HFFc6 (cell line): ENCODE data around the gene ZSWIM3. TPM values are rescaled to one million over a fixed set of nuclear protein-coding genes. Genes with fewer than 3 reads are reported as not detected.
"Not testable (repeated sequence)": the region's sequence is repeated elsewhere in the genome, so short reads cannot be mapped to it uniquely, and the experiment has no call there.

Experiments
- DNase-seq: peaks from one replicate; pipeline ENCODE4 v3.0.0-alpha.2; 2018
- H3K27ac Mint-ChIP-seq: 2 replicates; pipeline ENCODE4 v1.8.0; 2020; ENCODE audit warnings: mild to moderate bottlenecking, mixed read lengths
- H3K27me3 Mint-ChIP-seq: 2 replicates; pipeline ENCODE4 v1.8.0; 2021; ENCODE audit warnings: mild to moderate bottlenecking, moderate library complexity, mixed read lengths; ENCODE audit not compliant: insufficient read depth
- H3K36me3 Mint-ChIP-seq: 2 replicates; pipeline ENCODE4 v1.8.0; 2021; ENCODE audit warnings: low read depth, mixed read lengths
- H3K4me1 Mint-ChIP-seq: 2 replicates; pipeline ENCODE4 v1.8.0; 2020; ENCODE audit warnings: low read depth, mixed read lengths
- H3K4me3 Mint-ChIP-seq: 2 replicates; pipeline ENCODE4 v1.8.0; 2020; ENCODE audit warnings: mild to moderate bottlenecking, moderate library complexity, mixed read lengths
- H3K9me3 Mint-ChIP-seq: 2 replicates; pipeline ENCODE4 v1.8.0; 2020; ENCODE audit warnings: mild to moderate bottlenecking, mixed read lengths
- CTCF ChIP-seq: fragments of 200-600 bp; sonication (generic); IDR thresholded peaks from 2 replicates; pipeline ENCODE4 v1.5.0; 2021; ENCODE audit warnings: antibody characterized with exemption, mild to moderate bottlenecking
- total RNA-seq, 6 experiments: library from RNA; stranded (reverse); fragmentation: NEBNext Ultra II Directional; extraction: Animal tissue kit (Norgen Biotek cat#: 25700); gene quantifications; 2 replicates in 1 of 6; 3 replicates in 5 of 6; pipeline ENCODE4 v1.2.3, GENCODE V29; 2021

The ZSWIM3 gene
- total RNA-seq, 6 experiments from 2014 or later = 2.3 to 4.0 (median 2.7) TPM

GRCh38 chr20:45897692-45898091, 40.3 kb downstream of the ZSWIM3 start:
- Mint-ChIP-seq H3K4me1 (peaks cover 9% of the 10 kb centered on the region), H3K4me3 (no peak overlapping the region), H3K36me3 (peaks cover 8% of the 10 kb centered on the region; the same call in 1 of the 2 replicates), H3K27me3 (peaks cover under 1% of the 10 kb centered on the region), H3K27ac (no peak overlapping the region), H3K9me3 (no peaks in the 10 kb centered on the region)
- no peak for DNase-seq
- no peak for TF ChIP-seq CTCF

GRCh38 chr20:45898285-45898684, 40.9 kb downstream of the ZSWIM3 start:
- no peak overlapping the region for H3K27ac Mint-ChIP-seq
- H3K4me1 Mint-ChIP-seq = peaks cover 8% of the 10 kb centered on the region
- TF ChIP-seq CTCF = no peak
- DNase-seq = no peak
- H3K4me3 Mint-ChIP-seq = no peak overlapping the region
- H3K36me3 Mint-ChIP-seq = peaks cover 8% of the 10 kb centered on the region; the same call in 1 of the 2 replicates
- peaks cover 2% of the 10 kb centered on the region for H3K27me3 Mint-ChIP-seq
- H3K9me3 Mint-ChIP-seq = no peaks in the 10 kb centered on the region

GRCh38 chr20:45899046-45899835, 41.8 kb downstream of the ZSWIM3 start:
- Mint-ChIP-seq H3K27ac (no peak overlapping the region), H3K36me3 (peaks cover 8% of the 10 kb centered on the region; the same call in 1 of the 2 replicates), H3K27me3 (peaks cover 2% of the 10 kb centered on the region), H3K4me3 (no peak overlapping the region), H3K4me1 (peaks cover under 1% of the 10 kb centered on the region; the same call in 1 of the 2 replicates), H3K9me3 (no peaks in the 10 kb centered on the region)
- TF ChIP-seq CTCF = no peak
- no peak for DNase-seq

- not testable (repeated sequence) for H3K36me3 Mint-ChIP-seq, H3K27ac Mint-ChIP-seq
- H3K4me1 Mint-ChIP-seq = peaks cover 18% of the 10 kb centered on the region
Observed at GRCh38 chr20:45901332-45901731, 43.9 kb downstream of the ZSWIM3 start.

GRCh38 chr20:45902199-45902701, 44.8 kb downstream of the ZSWIM3 start:
- peaks cover 20% of the 10 kb centered on the region for H3K4me1 Mint-ChIP-seq
- peaks cover 4% of the 10 kb centered on the region; the same call in 1 of the 2 replicates for H3K36me3 Mint-ChIP-seq
- no peak for TF ChIP-seq CTCF
- H3K4me3 Mint-ChIP-seq = no peak overlapping the region
- DNase-seq = no peak
- H3K27me3 Mint-ChIP-seq = peaks cover 7% of the 10 kb centered on the region
- no peak overlapping the region for H3K27ac Mint-ChIP-seq
- H3K9me3 Mint-ChIP-seq = no peaks in the 10 kb centered on the region

More at GRCh38 chr20:45901332-45901731, 43.9 kb downstream of the ZSWIM3 start:
- not testable (repeated sequence) for H3K4me3 Mint-ChIP-seq, H3K9me3 Mint-ChIP-seq, H3K27me3 Mint-ChIP-seq, DNase-seq
